GOT3 (cell line): ENCODE results near the gene CYP1B1.
A peak's percentile ranks its signal among the peaks of the same experiment; 100 is the strongest.
"Not testable (repeated sequence)": the region's sequence is repeated elsewhere in the genome, so short reads cannot be mapped to it uniquely, and the experiment has no call there.

ENCODE experiments used
- DNase-seq: peaks from one replicate; lab custom pipeline; 2025; ENCODE audit warnings: mixed read lengths; lab: John Stamatoyannopoulos, UW

The CYP1B1 gene

GRCh38 chr2:38098421-38099098 lies 22.6 kb upstream of the CYP1B1 start:
- no peak for DNase-seq

- DNase-seq = no peak
These were observed 22.0 kb upstream of the CYP1B1 start for GRCh38 chr2:38097988-38098385.

GRCh38 chr2:38097258-38097987 lies 21.5 kb upstream of the CYP1B1 start:
- no peak for DNase-seq

- no peak for DNase-seq
These were observed 20.3 kb upstream of the CYP1B1 start for GRCh38 chr2:38095996-38096861.

- no peak for DNase-seq
These were observed 19.4 kb upstream of the CYP1B1 start for GRCh38 chr2:38095079-38095995.

- DNase-seq = no peak
These were observed 17.7 kb upstream of the CYP1B1 start for GRCh38 chr2:38093527-38094165.

- peak; percentile 54 for DNase-seq
These were observed 16.4 kb upstream of the CYP1B1 start for GRCh38 chr2:38092196-38092902.

GRCh38 chr2:38091760-38092159 lies 15.8 kb upstream of the CYP1B1 start:
- DNase-seq = no peak

GRCh38 chr2:38090928-38091327 lies 15.0 kb upstream of the CYP1B1 start:
- no peak for DNase-seq

GRCh38 chr2:38090212-38090611 lies 14.3 kb upstream of the CYP1B1 start:
- DNase-seq = not testable (repeated sequence)

GRCh38 chr2:38085998-38086698 lies 10.2 kb upstream of the CYP1B1 start:
- not testable (repeated sequence) for DNase-seq

- DNase-seq = not testable (repeated sequence)
These were observed 8.6 kb upstream of the CYP1B1 start for GRCh38 chr2:38084556-38084955.

GRCh38 chr2:38082727-38083126 lies 6.8 kb upstream of the CYP1B1 start:
- DNase-seq = not testable (repeated sequence)

GRCh38 chr2:38080346-38080745 lies 4.4 kb upstream of the CYP1B1 start:
- DNase-seq = no peak

- DNase-seq = no peak
These were observed 3.4 kb upstream of the CYP1B1 start for GRCh38 chr2:38079116-38080052.

- no peak for DNase-seq
These were observed 1.4 kb upstream of the CYP1B1 start for GRCh38 chr2:38077431-38077769.

GRCh38 chr2:38076710-38077430 lies 919 bp upstream of the CYP1B1 start:
- DNase-seq = peak; percentile 93

GRCh38 chr2:38076152-38076709 lies 280 bp upstream of the CYP1B1 start:
- DNase-seq = no peak
